HG02763 (cell line): ENCODE data around the gene TRIM52.
A peak's percentile ranks its signal among the peaks of the same experiment; 100 is the strongest.

Experiments used
- ATAC-seq: cut with Tn5 transposase; IDR thresholded peaks from one replicate; pipeline ENCODE4 v1.9.1; 2021; ENCODE audit warnings: mild to moderate bottlenecking, moderate library complexity; ENCODE audit not compliant: unreplicated experiment

Gene TRIM52

DNA sequence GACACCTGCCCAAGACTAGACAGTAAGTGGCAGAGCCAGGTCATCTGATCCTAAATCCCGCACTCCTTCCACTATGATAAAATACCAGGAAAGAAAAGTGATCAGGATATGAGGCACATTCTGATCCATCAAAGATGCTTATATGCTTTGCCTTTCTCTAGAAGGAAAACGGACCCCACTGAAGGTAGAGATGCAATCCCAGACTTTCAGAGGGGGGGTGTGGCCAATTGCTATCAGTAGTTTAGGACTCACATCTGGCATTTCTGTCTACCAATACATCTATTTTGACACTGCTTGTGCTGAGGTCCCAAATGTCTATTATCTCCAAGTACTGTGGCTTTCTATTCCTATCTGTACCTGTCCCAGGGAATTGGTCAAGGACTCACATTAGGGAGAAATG lies 1.7 kb downstream of the TRIM52 start:
- ATAC-seq = no peak

DNA sequence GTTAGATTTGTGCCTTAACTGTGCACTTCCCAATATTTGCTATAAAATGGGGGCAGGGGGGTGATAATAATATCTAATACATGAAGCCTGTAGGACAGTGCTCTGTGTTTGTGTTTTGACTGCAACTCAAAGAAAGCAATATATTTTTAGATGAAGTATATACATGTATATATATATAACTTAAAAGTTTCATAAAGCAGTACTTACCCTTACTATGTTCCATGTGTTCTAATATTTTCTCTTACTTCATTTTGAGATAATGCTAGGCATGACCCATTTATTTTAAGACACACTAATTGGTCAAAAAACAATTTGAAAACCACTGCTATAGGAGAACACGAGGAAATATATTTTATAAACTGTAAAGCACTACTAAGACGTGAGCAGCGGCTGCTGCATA lies 2.4 kb downstream of the TRIM52 start:
- ATAC-seq = no peak

DNA sequence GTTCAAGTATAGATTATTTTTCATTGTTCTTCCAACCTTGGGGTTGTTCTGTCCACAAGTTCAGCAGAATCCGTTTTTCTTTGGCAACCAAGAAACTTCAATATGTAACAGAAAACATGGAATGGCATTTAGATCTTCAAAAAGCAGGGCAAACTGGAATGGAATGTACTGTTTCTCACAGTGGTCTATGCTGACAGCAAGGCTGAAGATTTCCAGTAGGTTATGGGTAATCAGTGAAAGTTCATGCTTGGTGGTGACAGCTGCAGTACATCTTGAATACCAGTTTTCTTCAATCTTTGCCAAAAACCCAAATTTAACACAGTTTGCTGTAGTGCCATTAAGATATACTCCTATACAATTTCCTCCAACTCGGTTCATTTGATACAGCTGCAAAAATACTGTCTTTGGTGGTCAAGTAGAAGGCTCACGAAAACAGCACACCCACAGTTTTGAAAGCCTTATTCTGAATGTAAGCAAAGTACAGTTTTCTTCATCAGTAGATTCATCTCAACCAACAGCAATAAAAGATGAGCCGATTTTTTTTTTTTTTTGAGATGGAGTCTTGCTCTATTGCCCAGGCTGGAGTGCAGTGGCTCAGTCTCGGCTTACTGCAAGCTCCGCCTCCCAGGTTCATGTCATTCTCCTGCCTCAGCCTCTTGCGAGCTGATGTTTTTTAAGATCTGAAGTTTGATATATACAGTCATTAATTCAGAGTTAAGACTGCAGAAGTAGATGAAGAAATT lies 4.9 kb downstream of the TRIM52 start:
- ATAC-seq = no peak

DNA sequence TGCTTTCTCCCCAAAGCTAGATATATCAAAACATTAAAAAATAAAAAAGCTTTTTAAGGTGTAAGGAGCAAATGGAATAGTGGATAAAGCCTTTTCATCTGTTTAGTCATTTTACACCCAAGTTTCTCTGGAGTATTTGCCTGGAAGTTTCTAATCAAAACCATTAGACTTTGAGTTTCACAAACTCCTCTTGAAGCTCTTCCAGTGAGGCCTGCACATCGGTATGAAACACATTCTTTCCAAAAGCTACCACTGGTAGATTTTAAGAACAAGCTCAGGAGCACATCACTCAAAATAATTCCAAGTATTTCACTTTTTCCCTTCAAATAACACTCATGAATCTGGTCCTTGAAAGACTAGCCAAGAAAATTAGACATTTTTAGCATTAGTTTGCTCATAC lies 5.7 kb downstream of the TRIM52 start:
- no peak for ATAC-seq

DNA sequence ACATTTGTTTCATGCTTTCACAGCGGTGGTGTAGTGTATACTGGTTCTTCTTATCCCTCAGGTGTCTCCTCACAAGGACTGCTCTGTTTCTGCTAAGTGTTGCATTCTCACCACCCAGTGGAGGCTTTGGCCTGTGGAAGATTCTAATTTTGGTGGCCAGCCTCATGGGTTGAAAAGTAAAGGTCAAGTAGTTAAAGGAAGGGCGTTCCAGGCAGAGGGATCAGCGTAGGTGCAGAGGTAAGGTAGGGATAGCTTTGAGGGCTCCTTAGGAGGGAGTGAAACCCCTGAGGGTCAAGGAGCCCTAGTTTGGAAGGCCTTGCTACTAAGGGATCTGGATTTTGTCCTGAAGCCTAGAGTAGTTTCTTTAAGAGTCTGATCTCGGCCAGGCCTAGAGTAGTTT lies 12.7 kb downstream of the TRIM52 start:
- ATAC-seq = no peak

DNA sequence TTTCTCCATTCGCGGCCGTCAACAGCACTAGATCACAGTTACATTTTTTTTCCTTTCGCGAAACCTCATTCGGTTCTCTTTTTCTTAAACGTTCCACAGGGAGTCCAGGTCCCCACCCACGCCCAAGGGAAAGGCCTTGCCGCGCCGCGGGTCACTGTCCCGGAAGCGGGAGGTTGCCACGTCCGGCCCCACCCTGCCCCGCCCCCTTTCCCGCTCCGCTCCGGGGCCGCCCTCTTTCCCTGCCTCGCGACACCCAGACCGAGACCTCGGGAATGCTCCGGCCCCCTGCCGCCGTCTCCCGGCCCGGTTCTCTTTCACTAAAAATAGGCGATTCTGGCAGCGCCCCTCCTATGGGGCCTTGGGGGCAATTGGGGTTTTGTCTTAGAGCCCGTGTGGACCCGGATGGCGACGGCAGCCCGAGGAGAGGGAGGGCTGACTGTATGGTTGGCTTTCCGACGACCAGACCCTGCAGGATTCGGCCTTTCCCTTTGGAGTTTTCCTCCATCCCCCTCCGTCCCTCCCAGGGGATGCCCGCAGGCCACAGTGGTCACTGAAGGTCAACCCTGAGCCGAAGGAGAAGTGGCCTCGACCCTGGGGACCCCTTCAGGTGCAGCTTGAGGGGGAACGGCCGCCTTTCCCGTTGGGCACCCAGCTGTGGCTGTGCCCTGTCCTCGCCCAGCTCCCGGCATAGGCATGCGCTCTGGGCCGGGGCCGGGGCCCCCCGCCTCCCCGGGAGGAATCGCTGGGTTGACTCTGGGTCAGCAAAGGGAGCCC lies 14.5 kb downstream of the TRIM52 start:
- peak; percentile 48 for ATAC-seq

DNA sequence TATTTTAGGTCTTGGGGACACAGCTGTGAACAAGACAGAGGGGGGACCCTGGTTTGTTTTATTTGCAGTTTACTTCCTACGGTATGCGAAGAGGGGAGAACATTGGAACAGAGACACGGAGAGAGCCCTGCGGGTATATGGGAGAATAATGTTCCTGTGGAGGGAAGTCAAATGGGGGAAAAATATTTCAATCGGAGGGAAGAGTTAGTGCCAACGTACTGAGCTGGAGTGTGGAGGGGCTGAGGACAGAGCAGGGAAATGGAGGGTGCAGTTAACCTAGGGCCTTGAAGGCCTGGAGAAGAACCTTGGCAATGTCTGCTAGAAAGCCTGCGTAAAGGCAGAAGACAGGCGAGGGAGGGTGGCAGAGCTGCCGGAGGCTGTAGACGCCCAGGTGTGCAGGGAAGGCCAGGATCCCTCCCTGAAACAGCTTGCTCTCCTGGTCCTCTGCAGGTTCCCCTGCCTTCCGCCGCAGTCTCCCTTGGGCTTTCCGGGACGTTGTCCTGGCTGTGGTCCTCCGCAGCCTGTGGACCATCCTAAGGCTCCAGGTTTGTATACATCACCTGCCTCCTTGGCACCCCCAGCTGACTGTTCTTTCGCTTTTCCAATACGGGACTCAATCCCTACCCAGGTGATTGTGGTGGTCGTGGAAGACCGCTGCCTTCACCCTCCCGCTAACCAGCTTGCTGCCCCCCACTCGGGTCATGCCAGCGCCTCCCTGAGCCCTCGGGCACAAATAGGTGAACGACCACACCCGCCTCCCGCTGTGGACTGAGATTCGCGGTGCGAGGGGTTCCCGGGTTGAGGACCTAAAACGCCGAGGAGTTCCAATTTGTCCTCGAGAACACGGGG lies 15.3 kb downstream of the TRIM52 start:
- ATAC-seq = no peak

DNA sequence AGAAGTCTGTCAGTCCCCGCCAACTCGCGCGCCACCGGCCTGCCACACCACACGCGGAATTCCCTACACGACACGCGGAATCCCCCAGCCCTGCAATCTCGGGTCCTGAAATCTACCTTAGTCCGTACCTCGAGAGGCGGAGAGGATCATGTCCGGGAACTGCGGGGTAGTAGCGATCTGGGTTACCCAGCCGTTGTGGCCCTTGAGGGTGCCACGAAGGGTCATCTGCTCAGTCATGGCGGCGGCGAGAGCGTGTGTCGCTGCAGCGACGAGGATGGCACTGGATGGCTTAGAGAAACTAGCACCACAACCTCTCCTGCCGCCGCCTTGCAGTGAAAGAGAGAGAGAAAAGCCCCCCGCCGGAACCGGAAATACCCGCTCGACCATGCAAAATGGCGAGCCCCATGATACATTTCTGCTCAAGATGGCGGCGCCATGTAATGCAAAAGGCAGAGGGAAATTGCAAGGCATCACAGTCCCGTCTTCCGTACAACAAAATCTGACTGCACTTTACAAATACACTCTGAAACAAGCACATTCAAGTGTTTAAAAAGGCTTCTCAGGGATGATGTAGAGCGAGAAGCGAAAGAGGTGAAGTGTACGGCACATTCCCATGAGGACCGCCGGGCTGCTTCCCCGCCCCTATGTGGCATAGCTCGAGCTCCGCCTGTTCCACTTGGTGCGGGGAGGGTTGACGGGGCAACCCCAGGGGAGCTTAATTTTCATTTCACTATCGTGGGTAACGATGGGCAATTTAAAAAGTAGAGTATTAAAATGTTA lies 17.2 kb downstream of the TRIM52 start, which contains the start of gene RACK1:
Gene RACK1 (minus strand): TSS at position 343 of the 780 bp plus-strand sequence. CDS start 106 bp downstream, at position 237.
- ATAC-seq = peak; percentile 58

DNA sequence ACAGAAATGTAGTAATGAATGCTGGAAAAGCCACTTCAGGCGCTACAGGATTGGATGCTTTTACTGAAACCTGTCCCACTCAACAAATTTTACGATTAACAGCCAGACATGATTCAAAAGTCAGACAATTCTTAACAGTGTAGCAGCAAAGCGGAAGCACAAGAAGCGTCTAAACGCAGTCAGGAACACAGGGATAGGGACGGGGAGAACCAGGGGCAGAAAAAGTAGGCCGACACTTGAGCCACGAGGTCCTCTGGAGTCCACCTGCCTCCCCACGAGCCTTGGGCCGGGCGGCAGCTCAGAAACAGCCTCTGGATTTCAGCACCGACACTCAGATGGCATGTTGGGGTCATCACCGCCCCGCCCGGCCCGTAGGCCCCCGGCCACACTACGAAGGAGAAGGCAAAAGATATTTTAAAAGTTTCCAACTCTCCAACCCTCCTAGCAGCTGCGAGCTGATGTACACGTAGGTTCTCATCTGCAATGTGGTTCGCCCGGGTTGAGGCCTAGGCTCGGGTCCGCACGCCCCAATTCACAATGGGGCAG lies 17.9 kb downstream of the TRIM52 start:
- ATAC-seq = peak; percentile 2

DNA sequence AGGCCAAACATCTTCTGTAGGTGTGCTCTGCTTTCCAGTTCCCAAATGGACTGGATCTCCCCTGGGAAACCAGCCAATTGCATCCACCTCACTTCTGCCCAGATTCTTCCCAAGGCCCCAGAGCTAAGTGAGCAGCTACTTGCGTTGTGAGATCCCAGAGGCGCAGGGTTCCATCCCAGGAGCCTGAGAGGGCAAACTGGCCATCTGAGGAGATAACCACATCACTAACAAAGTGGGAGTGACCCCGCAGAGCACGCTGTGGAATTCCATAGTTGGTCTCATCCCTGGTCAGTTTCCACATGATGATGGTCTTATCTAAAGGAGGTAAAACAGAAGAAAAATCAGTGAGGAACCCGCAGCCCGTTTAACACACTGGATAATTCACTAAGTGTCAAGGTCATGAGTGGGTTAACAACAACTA lies 18.9 kb downstream of the TRIM52 start:
- ATAC-seq = no peak

DNA sequence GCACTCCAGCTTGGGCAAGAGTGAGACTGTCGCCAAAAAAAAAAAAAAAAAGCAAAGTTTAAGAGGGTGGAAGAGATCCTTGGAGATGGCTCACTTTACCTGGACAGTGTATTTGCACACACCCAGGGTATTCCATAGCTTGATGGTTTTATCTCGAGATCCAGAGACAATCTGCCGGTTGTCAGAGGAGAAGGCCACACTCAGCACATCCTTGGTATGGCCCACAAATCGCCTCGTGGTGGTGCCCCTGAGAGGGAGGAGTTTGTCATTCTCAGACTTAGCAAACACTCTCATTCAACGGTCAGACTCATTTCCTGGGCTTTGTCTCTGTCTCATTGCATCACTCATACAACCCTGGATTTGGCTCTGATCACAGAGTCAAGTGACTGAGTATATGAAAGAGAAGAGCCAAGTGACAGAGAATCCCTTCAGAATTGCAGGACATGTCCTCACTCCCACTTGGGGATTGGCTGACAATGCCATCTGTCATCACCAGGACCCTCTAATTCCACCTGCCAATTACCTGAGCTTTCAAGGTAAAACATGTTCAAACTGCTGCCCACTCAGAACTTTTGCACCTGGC lies 19.5 kb downstream of the TRIM52 start:
- ATAC-seq = no peak

DNA sequence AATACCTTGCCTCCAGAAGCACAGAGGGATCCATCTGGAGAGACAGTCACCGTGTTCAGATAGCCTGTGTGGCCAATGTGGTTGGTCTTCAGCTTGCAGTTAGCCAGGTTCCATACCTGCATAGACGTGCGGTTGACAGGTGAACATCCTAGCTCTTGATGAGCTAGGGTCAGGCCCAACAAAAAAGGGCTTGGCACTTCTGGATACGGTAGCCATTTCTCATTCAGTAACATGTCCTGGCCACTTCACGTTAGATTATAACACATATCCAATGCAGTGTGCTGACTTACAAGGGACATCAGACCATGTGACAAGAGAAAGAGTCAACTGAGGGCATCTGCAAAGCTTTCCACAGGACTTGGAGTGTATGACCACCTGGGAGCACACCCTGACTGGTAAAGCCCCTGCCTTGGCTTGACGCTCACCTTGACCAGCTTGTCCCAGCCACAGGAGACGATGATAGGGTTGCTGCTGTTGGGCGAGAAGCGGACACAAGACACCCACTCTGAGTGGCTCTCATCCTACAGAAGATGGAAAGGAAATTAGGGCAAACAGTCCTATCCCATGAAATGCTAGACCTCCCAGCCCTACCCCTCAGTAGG lies 21.8 kb downstream of the TRIM52 start:
- ATAC-seq = no peak

DNA sequence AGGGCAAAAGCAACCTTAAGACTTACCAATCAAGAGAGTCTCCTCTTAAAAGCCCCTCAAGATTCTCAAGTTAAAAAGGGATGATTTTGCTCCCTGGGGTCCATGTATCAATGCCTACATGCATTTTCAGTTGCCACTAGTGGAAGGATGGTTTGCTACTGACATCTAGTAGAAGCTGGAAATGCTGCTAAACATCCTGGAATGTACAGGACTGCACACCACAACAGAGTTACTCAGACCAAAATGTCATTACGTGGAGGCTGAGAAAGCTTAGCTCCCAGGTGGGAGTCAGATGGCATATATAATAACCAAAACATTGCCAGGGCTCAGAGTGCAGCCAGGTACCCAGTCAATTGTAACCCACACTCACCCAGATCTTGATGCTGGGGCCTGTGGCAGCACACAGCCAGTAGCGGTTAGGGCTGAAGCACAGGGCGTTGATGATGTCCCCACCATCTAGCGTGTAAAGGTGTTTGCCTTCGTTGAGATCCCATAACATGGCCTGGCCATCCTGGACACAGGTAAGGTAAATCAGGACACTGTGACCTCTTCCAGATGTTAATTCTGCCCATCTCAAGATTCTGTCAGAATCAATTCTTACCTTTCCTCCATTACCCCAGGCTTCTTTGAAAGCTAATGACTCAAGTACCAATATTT lies 23.1 kb downstream of the TRIM52 start:
- no peak for ATAC-seq

DNA sequence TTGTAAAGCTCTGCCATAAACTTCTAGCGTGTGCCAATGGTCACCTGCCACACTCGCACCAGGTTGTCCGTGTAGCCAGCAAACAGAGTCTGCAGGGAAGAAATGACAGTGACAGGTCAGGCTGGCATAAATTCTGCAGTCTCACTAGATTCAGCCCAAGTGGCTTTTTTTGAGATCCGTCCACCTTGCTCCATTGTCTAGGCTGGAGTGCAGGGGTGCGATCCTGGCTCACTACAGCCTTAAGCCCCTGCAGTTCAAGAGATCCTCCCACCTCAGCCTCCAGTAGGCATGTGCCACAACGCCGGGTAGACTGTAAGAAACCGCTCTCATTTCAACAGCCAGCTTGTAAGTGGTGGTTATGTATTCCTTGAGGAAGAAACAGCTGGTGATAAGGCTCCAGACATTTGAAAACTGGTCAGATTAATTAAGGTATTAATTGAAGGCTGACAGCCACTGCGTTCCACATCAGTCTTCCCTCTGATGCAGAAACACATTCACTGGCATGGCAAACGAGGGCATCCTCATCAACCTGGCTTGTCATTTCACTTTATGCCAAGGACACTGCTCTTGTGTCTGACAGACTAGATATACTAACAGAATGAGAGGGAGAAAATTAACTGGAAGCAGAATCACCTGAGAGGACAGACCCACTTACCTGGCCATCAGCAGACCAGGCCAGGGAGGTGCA lies 23.8 kb downstream of the TRIM52 start:
- ATAC-seq = no peak

DNA sequence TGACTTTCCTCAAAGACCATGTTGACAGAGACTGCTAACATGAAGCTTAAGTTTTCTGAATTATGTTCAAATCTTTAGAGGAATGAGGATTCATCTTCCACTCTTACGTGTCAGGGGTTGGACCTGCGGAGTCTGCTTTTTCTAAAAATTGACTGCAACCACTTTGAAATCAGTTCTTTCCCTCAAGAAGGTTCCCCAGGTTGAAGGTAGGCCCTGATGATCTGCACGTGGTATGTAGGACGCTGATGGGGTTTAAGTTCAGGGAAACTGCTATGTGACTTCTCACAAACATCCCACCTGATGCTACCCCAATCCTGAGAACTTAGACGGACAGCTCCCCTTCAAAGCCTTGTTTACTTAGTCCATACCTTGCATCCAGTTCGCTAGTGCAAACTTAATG lies 24.5 kb downstream of the TRIM52 start:
- ATAC-seq = no peak

DNA sequence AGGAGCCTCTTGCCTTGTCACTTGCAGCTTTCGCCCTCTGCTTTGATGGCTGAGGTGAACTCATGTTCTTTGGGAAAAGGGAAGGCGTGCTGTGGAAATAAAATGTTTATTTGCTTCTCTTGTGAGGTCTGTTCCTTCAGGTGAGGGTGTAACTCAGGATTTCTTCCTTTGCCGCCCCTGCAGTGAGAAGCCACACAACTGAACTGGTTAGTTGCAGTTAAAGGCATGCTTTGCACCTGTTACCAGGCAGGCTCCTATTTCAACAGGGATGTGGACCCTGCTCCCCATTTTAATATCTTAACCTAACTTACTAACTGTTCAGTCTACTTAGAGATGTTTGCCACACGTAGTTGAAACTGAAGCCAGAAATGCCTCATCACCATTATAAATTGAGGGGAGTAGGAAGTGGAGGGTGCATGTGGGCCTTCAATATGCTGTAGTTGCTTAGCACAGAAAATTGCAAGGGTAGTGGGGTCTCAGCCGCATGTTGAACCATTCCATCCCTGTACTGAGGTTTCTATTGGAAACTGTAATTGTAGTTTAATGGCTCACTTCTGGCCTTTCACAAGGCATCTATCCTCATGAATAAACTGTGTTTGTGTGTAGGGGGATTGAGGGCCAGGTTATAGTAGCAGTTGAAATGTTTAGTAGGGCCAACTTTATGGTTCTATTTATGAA lies 25.1 kb downstream of the TRIM52 start:
- no peak for ATAC-seq

DNA sequence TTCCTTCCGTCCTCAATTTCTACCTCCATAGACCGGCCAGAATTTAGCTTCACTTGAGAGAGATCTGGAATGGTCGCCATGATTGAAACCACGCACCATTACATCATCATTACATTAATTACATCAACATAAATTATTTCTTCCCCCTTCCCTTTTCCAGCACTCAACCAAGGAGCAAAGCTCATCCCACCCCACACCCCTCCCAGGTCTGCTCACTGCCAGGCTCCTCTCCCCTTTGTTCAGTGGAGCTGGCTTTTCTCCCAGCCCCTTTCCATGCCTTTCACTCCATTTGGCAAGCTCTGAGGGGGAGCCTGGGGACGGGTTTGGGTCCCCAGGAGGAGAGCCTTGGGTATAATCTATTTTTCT lies 25.6 kb downstream of the TRIM52 start:
- no peak for ATAC-seq
